H54 (cell line): ENCODE data around the gene BRD3OS.

ENCODE experiments used
- DNase-seq: peaks from one replicate; pipeline ENCODE4 v3.0.0; 2011; ENCODE audit warnings: low spot score, mixed read lengths; ENCODE audit not compliant: insufficient read length
- FAIRE-seq: peaks from 3 replicates; lab custom pipeline; 2011; peaks lifted over from hg19 to GRCh38; lab: Jason Lieb, UNC
- POLR2A ChIP-seq: IDR thresholded peaks from 2 replicates; pipeline ENCODE4 v1.6.1; 2011; ENCODE audit warnings: low read depth, mild to moderate bottlenecking, low read length

The BRD3OS gene, protein sequence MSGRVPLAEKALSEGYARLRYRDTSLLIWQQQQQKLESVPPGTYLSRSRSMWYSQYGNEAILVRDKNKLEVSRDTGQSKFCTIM

DNA sequence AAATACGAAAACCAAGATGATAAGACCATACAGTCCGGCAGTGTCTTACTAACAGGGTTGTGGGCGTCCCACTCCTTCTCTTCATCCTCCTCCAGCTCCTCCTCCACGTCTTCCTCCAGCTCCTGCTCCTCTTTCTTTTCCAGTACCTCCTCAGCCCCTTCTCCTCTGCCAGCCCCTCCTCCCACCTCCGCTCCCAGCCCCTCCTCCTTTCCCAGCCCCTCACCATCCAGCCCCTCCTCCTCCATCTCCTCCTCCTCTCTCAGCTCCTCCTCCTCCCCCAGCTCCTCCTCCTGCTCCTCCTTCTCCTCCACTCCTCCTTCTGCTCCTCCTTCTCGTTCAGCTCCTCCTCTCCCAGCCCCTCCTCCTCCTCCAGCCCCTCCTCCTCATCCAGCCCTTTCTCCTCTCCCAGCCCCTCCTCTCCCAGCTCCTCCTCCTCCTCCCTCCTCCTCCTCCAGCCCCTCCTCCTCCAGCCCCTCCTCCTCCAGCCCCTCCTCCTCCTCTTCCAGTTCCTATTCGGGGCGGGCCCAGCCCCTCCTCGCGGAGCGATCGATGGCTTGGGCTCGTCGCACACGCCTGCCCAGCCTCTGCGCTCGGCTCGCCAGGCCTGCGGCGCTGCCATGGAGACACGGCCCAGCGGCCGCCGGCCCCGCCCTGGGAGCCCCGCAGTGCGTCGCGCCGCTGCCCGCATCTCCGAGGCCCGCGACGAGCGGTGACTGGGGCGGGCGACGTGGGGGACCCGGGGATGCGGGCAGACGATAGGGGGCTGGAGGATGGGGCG, at the start of gene BRD3OS:
Gene BRD3OS, plus strand, starts transcription at position 654 of the 778 bp plus-strand sequence. CDS start 1,267 bp downstream, outside the sequence.
- peak; percentile 57 for TF ChIP-seq POLR2A
- FAIRE-seq: peak; percentile 91

DNA sequence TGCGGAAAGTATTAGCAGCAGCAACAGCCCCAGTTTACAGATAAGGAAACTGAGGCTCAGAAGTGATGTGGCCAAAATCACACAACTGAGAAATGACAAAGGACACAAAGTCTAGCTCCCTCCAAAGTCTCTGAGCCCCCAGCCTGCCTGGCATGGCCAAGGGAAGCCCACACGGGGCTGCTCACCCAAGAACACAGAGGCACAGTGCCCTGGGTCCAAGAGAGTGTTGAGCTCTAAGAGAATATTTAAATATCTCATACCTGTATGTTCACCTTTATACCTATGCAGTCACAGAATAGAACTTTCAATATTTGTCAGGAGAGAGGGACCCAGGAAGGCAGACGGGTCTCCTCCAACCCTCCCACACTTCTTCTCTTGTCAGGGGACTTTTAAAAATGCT, 49.8 kb upstream of the BRD3OS start:
- no peak for DNase-seq
- no peak for FAIRE-seq
- no peak for TF ChIP-seq POLR2A

More for the DNA sequence above, at the start of gene BRD3OS:
- DNase-seq: peak; percentile 97

DNA sequence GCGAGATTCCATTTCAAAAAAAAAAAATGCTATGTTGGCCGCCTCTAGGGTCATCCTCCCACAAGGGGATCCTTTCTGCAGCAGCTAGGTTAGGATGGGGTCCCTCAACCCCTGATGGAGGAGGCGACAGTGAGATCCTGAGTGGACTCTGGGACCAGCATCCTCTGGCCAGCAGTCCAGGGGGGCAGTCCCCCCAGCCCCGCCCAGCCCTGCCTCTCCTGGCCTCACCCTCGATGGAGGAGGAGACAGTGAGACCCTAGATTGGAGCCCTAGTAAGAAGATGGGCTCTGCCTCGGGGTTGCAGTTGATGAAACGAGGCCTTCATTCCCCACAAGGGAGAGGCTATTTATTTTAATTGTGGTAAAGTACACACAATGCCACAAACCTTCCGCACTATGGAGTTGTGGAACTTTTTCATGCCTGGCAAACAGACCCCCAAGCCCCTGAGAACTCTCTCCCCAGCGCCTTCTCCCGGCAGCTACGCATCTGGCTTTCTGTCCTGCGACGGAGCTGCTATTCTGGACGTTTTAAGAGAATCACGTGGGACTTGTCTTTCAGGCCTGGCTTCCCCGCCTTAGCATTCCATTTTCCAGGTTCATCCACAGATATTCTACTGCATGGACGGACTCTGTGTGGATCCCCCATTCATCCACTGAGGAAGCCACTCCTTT, 49.0 kb upstream of the BRD3OS start:
- no peak for TF ChIP-seq POLR2A
- no peak for FAIRE-seq

DNA sequence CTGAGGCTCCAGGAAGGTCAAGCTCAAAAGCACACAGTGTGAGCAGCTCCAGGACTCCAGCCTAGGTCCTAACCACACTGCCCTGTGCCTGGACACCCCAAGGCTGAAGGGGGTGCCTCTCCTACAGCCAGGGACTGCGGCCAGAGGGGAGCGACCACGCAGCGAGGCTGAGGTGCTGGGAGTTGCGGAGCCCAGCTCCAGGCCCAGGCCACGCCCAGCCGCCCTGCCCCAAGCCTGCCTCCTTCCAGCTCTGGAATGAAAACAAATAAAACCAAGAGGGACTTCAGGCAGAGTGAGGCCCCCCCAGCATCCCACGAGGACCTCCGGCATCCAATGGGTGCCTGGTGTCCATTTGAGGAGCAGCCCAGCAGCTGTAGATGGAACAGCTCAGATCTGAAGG, 48.4 kb upstream of the BRD3OS start:
- no peak for DNase-seq
- FAIRE-seq: no peak

More for the DNA sequence above, 49.0 kb upstream of the BRD3OS start:
- DNase-seq: no peak

DNA sequence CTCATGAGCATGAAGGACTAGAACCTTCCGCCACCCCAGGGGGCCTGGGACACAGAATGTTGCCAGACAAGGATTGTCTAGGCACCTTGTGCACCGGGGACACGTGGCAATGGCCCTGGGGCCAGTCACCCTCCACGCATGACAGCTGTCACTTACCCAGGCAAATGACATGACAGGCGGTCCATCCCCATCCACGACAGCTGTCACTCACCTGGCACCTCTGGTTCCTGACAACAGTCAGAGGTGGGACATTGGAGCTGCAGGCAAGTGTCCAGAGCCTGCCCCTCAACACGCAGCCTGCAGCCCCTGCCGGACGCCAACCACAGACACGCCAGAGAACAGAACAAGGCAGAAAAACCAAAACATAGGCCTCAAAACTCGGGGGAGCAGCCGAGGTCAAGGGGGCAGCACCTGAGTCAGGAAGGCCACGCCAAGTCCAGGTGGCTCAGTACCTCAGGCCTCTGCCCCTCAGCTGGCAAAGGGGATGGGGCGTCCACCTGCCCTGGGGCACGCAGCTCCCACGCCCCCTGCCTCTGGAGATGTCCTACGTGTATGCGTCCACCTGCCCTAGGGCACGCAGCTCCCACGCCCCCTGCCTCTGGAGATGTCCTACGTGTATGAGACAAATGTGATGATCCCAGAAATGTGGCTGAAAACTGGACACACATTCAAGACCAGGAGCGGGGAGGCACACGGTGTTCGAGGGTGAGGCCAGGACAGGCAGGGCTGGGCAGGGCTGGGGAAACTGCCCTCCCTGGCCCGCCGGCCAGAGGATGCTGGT, 47.7 kb upstream of the BRD3OS start:
- no peak for DNase-seq
- FAIRE-seq: no peak
- no peak for TF ChIP-seq POLR2A

More for the DNA sequence above, 48.4 kb upstream of the BRD3OS start:
- TF ChIP-seq POLR2A: no peak

DNA sequence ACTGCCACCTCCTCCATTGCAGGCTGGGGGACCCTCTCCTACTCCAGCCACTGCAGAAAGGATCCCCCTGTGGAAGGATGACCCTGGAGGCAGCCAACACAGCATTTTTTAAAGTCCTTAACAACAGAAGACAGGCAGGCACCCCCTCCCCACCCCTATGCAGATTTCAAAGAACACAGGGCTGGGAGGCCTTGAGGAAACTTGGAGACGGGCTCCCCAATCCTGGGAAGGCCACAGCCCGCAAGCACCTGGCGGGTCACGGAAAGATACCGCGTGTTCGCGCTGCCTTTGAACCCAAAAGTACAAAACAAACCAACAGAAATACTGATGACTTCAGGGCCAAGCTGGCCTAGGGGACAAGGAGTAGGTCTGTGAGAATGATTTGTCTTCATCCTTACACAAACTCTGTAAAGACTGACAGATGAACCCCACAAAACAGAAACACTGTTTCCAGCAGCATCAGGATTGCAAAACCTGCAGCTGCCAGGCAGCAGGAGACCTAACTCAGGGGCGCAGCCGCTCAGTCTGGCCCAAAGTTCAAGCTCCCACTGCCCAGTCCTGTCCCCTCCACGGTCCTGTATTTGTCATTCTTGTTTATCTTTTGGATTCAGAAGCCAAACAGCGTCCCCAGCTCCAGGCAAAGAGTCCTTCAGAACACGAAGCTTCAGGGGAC, 46.9 kb upstream of the BRD3OS start:
- FAIRE-seq: no peak
- DNase-seq: no peak
- TF ChIP-seq POLR2A: no peak

DNA sequence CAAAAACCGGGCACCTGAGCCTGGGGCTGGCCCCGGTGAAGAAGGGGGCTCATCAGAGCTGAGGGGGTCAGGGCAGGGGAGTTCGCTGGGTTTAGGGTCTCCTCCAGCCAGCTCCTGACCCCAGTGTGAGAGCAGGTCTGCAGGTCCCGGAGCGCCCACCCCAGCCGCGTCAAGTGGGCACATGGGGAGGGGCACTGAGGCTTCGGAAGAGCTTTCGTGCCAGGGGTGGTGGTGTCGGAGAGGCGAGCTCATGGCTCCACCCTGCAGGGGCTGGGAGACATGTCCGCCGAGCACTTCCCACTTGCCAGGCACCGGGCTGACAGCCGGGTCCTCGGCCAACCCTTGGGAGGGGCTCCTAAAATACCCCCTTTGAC, 46.4 kb upstream of the BRD3OS start:
- DNase-seq: no peak
- FAIRE-seq: no peak
- no peak for TF ChIP-seq POLR2A

DNA sequence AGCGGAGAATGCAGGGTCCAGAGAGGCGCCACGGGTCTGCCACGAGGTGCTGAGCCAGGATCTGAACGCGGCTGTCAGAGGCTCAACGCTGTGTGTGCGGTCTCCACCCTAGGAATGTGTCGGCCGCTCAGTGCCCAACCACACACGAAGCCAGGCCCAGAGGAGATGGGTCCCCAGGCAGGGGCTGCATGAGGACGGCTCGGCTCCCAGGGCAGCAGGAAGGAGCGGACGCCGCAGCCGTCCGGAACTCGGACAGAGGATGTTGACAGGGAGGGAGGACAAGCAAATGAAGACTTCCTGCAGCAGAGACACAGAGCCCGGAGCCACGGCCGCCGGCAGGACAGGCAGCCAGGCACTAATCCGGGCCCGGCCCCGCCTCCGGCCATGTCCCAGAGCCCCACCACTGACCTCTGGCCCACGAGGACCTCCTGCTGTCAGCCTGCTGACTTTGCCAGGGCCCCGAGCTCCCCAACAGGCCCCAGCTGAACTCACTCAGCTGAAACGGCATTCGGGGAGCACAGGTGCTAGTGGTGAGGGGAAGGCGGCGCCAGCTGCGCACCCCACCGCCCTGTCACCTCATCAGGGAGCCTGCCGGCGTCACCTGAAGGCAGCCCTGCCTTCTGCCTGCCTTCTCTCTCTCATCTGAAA, 45.9 kb upstream of the BRD3OS start:
- DNase-seq (no peak), FAIRE-seq (no peak)
- no peak for TF ChIP-seq POLR2A

DNA sequence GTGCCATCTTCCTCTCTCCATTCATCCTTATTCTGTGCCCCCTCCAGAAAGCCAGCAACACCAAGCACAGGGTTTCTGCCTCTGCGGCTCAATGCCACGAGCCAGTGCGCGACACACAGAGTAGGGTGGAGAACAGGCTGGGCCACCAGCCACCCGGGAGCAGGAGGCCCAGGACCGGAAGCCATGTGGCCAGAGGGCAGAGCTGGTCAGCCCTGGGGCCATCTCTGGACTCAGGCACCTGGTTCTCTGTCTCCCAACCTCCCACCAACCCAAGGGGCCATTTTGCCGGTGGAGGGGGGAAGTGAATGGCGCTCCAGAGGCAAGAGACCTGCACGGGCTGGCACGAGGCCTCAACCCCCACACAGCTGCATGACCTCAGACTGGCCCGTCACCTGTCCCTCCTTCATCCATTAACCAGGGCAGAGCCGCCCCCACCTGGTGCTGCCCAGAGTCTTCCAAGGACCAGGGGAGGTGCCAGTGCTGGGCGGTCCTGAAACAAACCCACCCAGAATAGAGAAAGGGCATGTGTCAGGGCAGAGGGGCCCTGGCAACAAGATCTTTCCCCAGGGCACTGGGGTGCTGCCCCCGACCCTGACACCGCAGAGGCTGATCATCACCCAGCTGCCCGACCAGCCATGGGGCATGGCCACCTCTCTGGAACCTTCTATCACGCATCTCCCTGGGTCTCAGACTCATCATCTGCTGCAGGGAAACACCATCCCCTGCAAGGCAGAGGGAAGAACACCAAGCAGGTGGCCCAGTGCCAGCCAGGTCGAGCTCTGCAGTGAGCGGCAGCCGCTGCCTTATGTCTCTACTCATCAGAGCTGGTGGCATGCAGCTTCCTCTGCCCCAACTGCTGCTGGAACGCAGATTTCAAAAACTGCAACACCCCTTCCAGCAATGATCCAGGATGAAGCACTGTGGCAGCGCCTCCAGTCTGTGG, 45.1 kb upstream of the BRD3OS start:
- no peak for TF ChIP-seq POLR2A
- DNase-seq (no peak), FAIRE-seq (no peak)

DNA sequence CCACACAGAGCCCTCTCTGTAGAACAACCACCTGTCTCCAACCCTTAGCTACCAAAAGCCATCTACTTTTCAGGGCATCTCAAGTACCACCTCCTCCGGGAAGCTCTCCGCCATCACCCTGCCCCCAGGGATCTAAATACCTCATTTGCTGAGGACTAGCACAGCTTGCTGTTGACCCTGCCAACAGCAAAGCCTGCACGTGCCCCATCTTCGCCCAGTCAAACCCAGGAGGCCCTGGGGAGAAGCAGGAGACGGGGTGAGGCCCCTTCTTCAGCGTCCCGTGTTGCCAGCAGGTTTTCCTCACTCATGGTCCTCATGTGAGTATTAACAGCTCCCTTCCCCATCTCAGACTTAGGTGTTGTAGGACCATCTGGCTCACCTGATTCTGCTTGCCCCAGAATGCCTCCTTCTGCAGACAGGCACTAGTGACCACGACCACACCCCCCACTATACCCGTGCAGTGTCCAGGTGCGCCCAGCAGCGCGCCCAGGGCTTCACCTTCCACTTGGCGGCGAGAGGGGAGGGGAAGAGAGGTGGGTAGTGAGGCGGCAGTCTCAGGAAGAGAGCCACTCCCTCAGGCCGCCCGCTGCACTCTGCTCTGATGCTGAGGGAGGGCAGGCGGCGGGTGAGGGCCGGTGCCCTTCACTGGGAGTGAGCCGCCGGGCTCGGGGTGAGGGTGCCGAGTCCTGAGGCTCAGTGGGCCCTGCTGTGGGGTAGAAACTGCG, 44.3 kb upstream of the BRD3OS start:
- TF ChIP-seq POLR2A: no peak
- DNase-seq (no peak), FAIRE-seq (no peak)

DNA sequence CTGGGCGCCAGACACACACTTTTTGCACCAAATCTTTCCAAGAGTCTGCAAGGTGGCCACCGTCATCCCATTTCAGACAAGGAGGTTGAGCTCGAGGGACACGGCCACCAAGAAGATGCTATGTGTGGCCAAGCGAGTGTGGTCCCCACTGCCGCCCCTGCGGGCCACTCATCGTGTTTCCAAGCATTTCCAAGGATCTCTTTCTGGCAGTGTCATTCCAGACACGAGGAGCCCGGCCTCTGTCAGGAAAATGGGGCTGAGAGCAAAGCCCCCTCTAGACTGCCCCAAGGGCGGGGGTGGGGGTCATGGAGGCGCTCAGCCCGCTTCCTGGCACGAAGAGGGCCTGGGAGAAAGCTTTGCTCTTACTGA, 43.7 kb upstream of the BRD3OS start:
- no peak for FAIRE-seq
- no peak for DNase-seq
- TF ChIP-seq POLR2A: no peak
